ENCODE measurements around the gene INPP4A. TPM values are rescaled to one million over a fixed set of nuclear protein-coding genes. Genes with fewer than 3 reads are reported as not detected.

The INPP4A gene
- total and polyA plus RNA-seq, 8 donors, result 4.0 to 13.4 (median 7.3) TPM

- no peaks in the 10 kb centered on the region for H3K27me3 ChIP-seq
These were observed 127.6 kb downstream of the INPP4A start for GRCh38 chr2:98572211-98572610.

DNA sequence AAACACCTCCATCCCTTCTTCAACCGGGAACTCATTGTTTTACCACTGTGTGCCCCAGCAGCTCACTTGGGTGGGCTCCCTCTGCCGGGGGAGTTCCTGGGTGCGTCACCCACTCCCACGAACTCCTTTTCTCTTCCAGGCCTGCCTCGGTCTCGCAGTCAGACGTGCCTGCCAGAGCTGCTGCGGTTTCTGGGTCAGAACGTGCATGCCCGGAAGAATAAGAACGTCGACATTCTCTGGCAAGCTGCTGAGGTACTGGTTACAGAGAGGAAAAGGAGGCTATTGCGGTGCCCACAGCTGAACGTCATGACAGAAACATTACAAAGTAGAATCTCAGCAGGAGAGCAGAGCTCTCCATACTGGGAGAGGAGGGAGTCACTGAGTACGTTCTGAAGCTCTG, 128.0 kb downstream of the INPP4A start:
- Histone ChIP-seq H3K9me3 (no peaks in the 10 kb centered on the region), H3K4me3 (no peak overlapping the region), H3K27ac (no peak overlapping the region), H3K4me1 (no peaks in the 10 kb centered on the region), H3K27me3 (no peaks in the 10 kb centered on the region), H3K36me3 (no peaks in the 10 kb centered on the region)
- ATAC-seq (no peak), FAIRE-seq (no peak), DNase-seq (no peak)
- 87 to 91% methylated on average over 15 of the region's 15 CpGs for WGBS, 2 donors
- intact Hi-C loops (cut with DNase I), result no loop called here
- no peak for TF ChIP-seq CTCF (IDR thresholded peaks at IDR 0.05)

More at GRCh38 chr2:98572211-98572610, 127.6 kb downstream of the INPP4A start:
- no peak for TF ChIP-seq CTCF (IDR thresholded peaks at IDR 0.05)
- no peaks in the 10 kb centered on the region for H3K4me1 ChIP-seq
- DNase-seq, result no peak
- FAIRE-seq, result no peak
- H3K4me3 ChIP-seq, result no peak overlapping the region
- intact Hi-C loops (cut with DNase I), result no loop called here
- H3K27ac ChIP-seq, result no peak overlapping the region
- ATAC-seq, result no peak
- 81% methylated on average over 5 of the region's 5 CpGs for WGBS, 2 donors
- no peaks in the 10 kb centered on the region for H3K9me3 ChIP-seq
- H3K36me3 ChIP-seq, result no peaks in the 10 kb centered on the region

- H3K27ac ChIP-seq, result no peak overlapping the region
- ATAC-seq (no peak), FAIRE-seq (no peak), DNase-seq (no peak)
- no peaks in the 10 kb centered on the region for H3K4me1 ChIP-seq
- 89 to 91% methylated on average over 13 of the region's 13 CpGs for WGBS, 2 donors
- no peak for TF ChIP-seq CTCF (IDR thresholded peaks at IDR 0.05)
- H3K4me3 ChIP-seq, result no peak overlapping the region
- H3K27me3 ChIP-seq, result no peaks in the 10 kb centered on the region
- H3K9me3 ChIP-seq, result no peaks in the 10 kb centered on the region
- intact Hi-C loops (cut with DNase I), result no loop called here
- H3K36me3 ChIP-seq, result no peaks in the 10 kb centered on the region
These were observed 128.8 kb downstream of the INPP4A start for GRCh38 chr2:98573426-98573825.

DNA sequence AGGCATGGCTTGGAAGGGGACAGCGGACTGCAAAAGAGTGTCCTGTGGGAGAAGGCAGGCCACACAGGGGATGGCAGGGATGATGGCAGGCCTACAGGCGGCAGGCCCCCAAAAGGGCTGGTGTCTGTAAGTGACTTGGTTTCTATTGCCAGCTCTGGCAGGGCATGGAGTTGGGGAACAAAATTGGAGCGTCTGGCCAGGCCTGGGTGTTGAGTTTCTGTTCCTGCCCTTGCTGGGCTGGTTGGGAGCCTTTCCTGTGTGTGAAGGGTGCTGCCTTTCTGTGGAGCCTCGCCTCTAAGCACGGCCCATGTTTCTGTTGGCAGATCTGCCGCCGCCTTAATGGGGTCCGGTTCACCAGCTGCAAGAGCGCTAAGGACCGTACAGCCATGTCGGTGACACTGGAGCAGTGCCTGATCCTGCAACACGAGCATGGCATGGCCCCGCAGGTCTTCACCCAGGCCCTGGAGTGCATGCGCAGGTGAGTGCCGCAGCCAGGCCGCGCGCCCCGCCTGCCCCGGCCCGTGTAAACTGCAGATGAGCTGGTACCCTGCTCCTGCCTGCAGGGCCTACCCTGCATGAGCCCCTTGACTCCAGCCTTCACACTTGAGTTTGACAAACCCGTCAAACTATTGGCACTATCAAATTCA, 132.1 kb downstream of the INPP4A start:
- no peak for TF ChIP-seq CTCF (IDR thresholded peaks at IDR 0.05)
- Histone ChIP-seq H3K36me3 (no peaks in the 10 kb centered on the region), H3K4me3 (no peak overlapping the region), H3K27ac (no peak overlapping the region), H3K4me1 (no peaks in the 10 kb centered on the region), H3K9me3 (no peaks in the 10 kb centered on the region), H3K27me3 (no peaks in the 10 kb centered on the region)
- 92 to 93% methylated on average over 22 of the region's 22 CpGs for WGBS, 2 donors
- DNase-seq, result no peak
- ATAC-seq, result no peak
- no peak for FAIRE-seq
- intact Hi-C loops (cut with DNase I), result no loop called here

DNA sequence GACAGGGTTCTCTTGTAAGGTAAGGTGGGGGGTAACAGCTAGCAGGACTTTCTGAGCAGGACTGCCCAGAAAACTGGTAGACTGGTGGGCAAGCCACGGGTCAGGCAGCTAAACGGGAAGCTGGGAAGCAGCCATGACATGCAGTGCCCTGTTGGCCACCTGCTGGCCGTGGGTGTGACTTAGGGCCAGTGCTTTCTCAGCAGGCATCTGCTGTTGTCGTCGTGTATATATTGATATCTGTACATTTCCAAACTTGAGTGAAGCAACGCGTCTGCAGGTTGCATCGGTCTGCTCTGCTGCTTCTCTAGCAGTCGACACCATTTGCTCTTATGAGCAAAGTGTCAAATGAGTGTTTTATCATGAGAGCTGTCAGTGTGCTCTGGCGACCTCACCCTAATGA, 132.7 kb downstream of the INPP4A start:
- ATAC-seq, result no peak
- Histone ChIP-seq H3K9me3 (no peaks in the 10 kb centered on the region), H3K27me3 (no peaks in the 10 kb centered on the region), H3K36me3 (no peaks in the 10 kb centered on the region), H3K4me3 (no peak overlapping the region), H3K27ac (no peak overlapping the region), H3K4me1 (no peaks in the 10 kb centered on the region)
- intact Hi-C loops (cut with DNase I), result no loop called here
- WGBS, 2 donors, result 68 to 74% methylated on average over 10 of the region's 10 CpGs
- no peak for TF ChIP-seq CTCF (IDR thresholded peaks at IDR 0.05)
- no peak for FAIRE-seq
- no peak for DNase-seq

Data from pancreas (tissue), 10 donors.